ENCODE data around the gene SLA2.
"Not testable (repeated sequence)": the region's sequence is repeated elsewhere in the genome, so short reads cannot be mapped to it uniquely, and the experiment has no call there.

DNA sequence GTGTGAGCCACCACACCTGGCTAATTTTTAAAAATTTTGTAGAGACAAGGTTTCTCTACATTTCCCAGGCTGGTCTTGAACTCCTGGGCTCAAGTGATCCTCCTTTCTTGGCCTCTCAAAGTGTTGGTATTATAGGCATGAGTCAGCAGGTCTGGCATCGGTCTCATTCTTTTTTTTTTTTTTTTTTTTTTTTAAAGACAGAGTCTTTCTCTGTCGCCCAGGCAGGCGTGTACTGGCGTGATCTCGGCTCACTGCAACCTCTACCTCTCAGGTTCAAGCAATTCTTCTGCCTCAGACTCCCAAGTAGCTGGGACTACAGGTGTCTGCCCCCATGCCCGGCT lies 37.6 kb downstream of the SLA2 start:
- TF ChIP-seq, protein P1, sequence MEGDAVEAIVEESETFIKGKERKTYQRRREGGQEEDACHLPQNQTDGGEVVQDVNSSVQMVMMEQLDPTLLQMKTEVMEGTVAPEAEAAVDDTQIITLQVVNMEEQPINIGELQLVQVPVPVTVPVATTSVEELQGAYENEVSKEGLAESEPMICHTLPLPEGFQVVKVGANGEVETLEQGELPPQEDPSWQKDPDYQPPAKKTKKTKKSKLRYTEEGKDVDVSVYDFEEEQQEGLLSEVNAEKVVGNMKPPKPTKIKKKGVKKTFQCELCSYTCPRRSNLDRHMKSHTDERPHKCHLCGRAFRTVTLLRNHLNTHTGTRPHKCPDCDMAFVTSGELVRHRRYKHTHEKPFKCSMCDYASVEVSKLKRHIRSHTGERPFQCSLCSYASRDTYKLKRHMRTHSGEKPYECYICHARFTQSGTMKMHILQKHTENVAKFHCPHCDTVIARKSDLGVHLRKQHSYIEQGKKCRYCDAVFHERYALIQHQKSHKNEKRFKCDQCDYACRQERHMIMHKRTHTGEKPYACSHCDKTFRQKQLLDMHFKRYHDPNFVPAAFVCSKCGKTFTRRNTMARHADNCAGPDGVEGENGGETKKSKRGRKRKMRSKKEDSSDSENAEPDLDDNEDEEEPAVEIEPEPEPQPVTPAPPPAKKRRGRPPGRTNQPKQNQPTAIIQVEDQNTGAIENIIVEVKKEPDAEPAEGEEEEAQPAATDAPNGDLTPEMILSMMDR (IDR thresholded peaks at IDR 0.05; ENCODE audit: control extremely low read depth in 1 of 3, insufficient read depth in 1 of 3, low read depth in 1 of 3, low read length in 3 of 3) = not testable (repeated sequence)
- TF ChIP-seq MAFK (IDR thresholded peaks at IDR 0.05; ENCODE audit: low read depth, low read length); TAF1 (IDR thresholded peaks at IDR 0.05; ENCODE audit: low read depth, low read length); POLR2A (IDR thresholded peaks at IDR 0.05; ENCODE audit: control extremely low read depth in 1 of 2, low read depth in 2 of 2, low read length in 2 of 2); POLR2AphosphoS5 (IDR thresholded peaks at IDR 0.05; ENCODE audit: low read depth, low read length): not testable (repeated sequence)
